LNCAP (cell line): ENCODE measurements around the gene KCNH2.

ENCODE experiments used
- TF ChIP-seq, protein P1 (sequence below): fragments of 450-650 bp; IDR thresholded peaks from 2 replicates; pipeline ENCODE4 v1.5.1; 2017; ENCODE audit warnings: mild to moderate bottlenecking

Gene KCNH2

DNA sequence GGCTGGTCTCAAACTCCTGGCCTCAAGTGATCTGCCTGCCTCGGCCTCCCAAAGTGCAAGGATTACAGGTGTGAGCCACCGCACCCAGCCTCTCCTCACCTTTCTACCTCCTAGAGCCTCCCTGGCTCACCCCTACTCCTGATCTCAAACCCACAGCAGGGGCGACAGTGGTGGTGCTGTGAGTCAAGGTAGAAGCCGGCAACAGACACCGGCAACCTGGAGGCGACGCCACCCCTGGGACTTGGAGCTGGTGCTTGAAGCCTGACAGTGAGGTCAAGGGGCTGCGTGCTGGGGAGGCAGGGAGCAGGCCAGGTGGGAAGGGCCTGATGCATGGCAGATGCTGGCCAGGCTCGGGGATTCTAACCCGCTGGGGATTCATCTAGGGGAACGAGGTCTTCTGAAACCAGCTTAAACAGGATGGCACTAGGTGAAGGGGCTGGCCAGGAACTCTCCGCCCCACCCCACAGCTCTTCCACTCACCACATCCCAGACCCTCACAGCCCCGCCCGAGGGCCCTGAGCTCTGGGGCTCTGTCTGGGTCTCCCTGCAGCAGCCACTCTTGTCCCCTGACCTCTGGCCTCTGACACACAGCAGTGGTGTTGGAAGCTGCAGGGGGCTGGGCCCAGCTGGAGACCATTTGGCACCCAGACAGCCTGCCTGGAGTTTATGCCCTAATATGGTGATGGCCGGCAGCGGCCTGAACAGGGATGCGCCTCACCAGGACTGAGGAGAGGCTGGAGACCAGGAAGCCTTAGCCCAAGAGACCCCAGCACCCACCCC, 16.4 kb downstream of the KCNH2 start:
- TF ChIP-seq, protein P1, sequence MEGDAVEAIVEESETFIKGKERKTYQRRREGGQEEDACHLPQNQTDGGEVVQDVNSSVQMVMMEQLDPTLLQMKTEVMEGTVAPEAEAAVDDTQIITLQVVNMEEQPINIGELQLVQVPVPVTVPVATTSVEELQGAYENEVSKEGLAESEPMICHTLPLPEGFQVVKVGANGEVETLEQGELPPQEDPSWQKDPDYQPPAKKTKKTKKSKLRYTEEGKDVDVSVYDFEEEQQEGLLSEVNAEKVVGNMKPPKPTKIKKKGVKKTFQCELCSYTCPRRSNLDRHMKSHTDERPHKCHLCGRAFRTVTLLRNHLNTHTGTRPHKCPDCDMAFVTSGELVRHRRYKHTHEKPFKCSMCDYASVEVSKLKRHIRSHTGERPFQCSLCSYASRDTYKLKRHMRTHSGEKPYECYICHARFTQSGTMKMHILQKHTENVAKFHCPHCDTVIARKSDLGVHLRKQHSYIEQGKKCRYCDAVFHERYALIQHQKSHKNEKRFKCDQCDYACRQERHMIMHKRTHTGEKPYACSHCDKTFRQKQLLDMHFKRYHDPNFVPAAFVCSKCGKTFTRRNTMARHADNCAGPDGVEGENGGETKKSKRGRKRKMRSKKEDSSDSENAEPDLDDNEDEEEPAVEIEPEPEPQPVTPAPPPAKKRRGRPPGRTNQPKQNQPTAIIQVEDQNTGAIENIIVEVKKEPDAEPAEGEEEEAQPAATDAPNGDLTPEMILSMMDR = no peak

DNA sequence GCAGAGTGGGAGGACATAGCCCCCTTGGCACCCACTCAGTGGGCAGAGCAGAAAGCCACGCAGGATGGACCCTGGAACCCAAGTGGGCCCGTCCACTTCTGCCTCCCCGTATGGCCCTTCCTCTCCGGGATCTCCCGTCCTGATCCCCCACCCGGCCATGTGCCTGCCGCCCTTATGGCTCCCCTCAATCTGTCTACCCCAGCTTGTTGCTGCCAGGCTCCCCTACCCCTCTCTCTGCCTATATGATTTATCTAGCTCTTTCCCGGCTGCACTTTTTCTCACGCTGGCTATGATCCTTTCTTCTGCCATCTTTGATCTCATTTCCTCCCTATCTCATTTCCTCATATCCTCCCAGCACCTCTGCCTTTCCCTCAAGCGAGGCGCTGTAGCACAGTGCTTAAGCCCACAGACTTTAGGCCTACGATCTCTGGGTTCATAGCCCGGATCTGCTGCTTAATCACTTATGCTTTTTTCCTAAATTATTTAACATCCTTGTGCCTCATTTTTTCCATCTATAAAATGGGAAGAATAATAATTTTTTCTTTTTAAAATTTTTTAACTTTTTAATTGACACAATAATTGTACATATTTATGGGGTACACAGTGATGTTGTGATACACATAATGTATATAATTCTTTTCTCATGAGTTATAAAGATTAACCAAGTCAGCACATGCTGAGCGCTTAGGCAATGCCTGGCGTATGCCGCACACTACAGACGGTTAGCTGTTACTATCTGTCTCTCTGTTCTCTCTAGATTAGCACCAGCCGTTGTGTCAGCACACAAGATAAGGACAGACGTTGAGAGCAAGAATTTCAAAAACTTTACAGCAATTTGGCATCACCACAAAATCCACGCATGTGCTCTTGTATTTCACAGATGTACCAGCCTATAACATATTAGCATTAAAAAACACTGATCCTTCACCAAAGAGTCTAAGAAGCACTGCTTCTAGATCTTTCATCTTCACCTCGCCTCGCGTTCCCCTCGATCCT, 18.1 kb downstream of the KCNH2 start:
- TF ChIP-seq, protein P1 = no peak

DNA sequence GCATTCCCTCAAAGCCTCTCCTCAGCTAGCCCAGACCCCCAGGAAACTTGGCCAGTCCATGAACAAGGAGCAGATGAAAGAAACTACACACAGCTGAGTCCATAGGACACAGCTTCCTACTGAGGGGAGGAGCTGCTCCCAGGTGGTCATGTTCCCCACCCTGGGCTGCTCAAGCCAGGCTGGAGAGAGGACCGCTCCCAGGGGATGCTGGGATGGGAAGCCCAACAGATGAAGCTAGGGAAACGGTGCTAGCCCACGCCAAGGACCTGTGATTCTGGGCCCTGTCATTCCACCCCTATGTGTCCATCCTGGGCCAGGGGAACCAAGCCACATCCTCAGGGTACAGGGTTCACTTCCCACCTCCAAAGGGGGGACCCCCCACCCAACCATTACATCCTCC, 19.0 kb downstream of the KCNH2 start:
- TF ChIP-seq, protein P1 = no peak

DNA sequence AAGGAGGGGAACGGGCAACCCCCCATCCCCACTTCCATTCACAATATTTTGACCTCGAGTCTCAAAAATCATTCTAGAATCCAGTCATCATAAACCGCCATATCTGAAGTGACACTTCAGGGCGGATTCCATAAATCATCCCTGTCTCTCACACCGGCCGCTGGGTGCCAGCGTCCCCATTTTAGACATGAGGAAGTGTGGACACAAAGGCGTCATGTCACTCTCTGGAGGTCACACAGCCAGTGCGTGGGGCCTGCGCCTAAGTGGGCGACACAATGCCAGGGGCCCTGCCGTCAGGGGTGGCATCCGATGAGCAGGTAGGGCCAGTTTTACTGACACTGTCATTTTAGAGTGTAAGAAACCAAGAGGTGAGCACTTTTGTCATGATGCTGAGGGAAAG, 19.5 kb downstream of the KCNH2 start:
- TF ChIP-seq, protein P1 = no peak

DNA sequence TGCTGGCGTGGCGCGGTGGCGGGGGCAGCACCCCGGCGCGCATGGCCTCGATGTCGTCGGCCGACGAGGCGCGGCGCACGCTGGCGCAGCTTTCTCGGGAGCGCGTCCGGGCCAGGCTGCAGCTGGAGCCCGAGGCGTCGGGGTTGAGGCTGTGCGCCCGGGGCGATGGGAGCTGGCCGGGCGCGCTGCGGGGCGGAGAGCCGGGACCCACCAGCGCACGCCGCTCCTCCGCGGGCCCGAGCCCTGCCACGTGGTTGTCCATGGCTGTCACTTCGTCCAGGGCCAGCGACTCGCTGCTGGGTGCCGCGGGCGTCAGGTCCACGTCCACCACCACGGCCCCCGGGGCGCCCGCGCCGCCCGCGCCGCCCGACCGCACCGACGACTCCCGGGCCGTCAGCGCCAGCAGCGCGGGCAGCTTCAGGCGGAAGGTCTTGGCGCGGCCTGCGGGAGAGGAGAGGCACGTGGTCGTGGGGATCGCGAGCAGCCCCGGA, 20.0 kb downstream of the KCNH2 start:
- TF ChIP-seq, protein P1 = no peak

DNA sequence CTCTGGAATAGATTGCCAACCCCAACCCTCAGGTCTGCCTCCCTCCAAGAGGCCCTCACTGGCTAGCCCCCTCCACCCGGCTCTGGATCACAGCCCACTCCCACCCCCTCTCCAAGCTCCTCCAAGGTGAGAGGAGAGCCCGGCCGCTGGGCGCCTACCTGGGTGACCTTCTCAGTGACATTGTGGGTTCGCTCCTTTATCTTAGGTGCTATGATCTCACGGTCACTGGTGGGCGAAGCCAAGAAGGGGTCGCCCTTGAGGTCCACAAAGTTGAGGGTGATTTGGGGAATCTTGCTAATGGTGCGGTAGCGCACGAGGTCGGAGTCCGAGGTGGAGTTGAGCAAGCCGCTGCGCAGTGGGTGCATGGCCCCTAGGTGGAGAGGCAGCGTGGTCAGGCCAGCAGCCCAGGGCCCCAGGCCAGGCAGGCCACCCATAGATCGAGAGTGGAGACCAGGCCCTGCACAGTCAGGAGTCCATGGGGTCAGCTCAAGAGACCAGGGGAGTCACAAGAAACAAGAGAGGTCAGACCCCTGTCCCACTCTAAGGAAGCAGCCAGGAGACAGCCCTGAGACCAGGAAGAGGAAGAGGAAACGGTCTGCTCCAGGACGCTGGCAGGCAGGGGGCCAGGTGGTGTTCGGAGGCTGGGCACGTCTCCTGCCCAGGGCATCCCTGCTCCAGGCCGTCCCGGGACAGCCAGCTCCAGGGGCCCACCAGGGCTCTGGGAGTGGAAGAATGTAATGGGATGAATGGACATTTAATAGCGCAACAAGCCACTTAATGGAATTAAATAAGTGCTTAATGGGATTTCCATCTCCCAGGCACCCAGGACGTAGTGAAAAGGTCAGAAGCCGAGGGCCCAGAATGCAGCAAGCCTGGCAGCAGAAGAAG, 20.7 kb downstream of the KCNH2 start:
- TF ChIP-seq, protein P1 = no peak
